ENCODE measurements around the gene ZNF362.

GRCh38 chr1:33323663-33324477 is 67.6 kb downstream of the ZNF362 start:
- TF ChIP-seq CREB1 (IDR thresholded peaks at IDR 0.05; ENCODE audit: low read depth) (no peak), CEBPB (IDR thresholded peaks at IDR 0.05) (no peak), REST (IDR thresholded peaks at IDR 0.05; ENCODE audit: low read depth) (no peak), EGR1 (IDR thresholded peaks at IDR 0.05) (no peak), EP300 (IDR thresholded peaks at IDR 0.05; ENCODE audit: borderline replicate concordance) (no peak), TCF12 (IDR thresholded peaks at IDR 0.05; ENCODE audit: low read depth) (no peak), NFIC (IDR thresholded peaks at IDR 0.05) (no peak)

All from Ishikawa (cell line).